GM19324 (cell line): ENCODE measurements around the gene TRIM32.

Experiments
- ATAC-seq: cut with Tn5 transposase; IDR thresholded peaks from one replicate; pipeline ENCODE4 v1.9.1; 2021; ENCODE audit warnings: mild to moderate bottlenecking, moderate library complexity; ENCODE audit not compliant: unreplicated experiment, low FRiP score

The TRIM32 gene

GRCh38 chr9:116749772-116750171 is 62.7 kb downstream of the TRIM32 start:
- ATAC-seq = no peak

GRCh38 chr9:116750510-116750909 is 63.4 kb downstream of the TRIM32 start:
- ATAC-seq = no peak
